Measurements from ENCODE around the gene PARD3B. TPM values are rescaled to one million over a fixed set of nuclear protein-coding genes. Genes with fewer than 3 reads are reported as not detected.

The PARD3B gene
- total RNA-seq, 1 experiment from 2014 or later = 6.4 TPM

DNA sequence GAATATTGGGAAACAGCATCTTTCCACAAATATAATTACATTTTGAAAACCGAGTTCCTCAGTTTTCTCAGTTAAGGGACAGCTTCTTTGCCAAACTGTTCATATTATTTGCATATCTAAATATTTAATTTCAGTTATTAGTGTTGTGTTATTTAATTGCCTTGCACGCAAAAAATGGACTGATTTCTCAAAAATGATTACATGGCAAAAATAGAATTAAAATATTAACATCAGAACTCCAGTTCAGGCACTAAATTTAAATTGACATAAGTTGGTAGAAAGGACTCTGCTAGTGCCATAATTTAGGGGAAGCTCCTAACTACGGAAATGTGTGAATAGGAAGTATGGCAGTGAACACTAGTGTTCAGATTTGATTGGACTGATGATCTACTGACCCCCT, 209.6 kb downstream of the PARD3B start:
- H3K27ac Mint-ChIP-seq = no peak overlapping the region
- no peaks in the 10 kb centered on the region for H3K9me3 Mint-ChIP-seq
- no peaks in the 10 kb centered on the region for H3K9me3 ChIP-seq (ENCODE audit: control insufficient read depth, low read depth, low read length)
- H3T11ph ChIP-seq (ENCODE audit: low read length) = no peak overlapping the region
- H2AFZ ChIP-seq (ENCODE audit: low read length) = no peak overlapping the region
- no peak overlapping the region for H2BK120ac ChIP-seq (ENCODE audit: low read depth, low read length, poor library complexity, severe bottlenecking)
- H2BK5ac ChIP-seq (ENCODE audit: insufficient read length, low read length) = no peak overlapping the region
- H2BK20ac ChIP-seq (ENCODE audit: low read depth, low read length, poor library complexity, severe bottlenecking) = no peak overlapping the region
- H3K9ac ChIP-seq (ENCODE audit: extremely low read depth, insufficient read length, low read length) = no peak overlapping the region
- H3K4me1 ChIP-seq (ENCODE audit: insufficient read depth, low read length) = no peaks in the 10 kb centered on the region; the same call in 1 of the 2 replicates
- no peak overlapping the region for H4K91ac ChIP-seq (ENCODE audit: insufficient read length, low read depth, low read length)
- peaks cover 4% of the 10 kb centered on the region in 2 experiments; a peak in 3 of 4 replicates for H3K4me1 Mint-ChIP-seq
- H3K56ac ChIP-seq (ENCODE audit: insufficient read length, low read depth, low read length) = no peak overlapping the region
- H3K27ac ChIP-seq (ENCODE audit: insufficient read length, low read depth, low read length) = no peak overlapping the region
- no peak overlapping the region for H4K5ac ChIP-seq (ENCODE audit: insufficient read length, low read depth, low read length)
- WGBS (ENCODE audit: extremely low coverage, insufficient read length, low lambda C conversion rate) = no CpG with 5 or more reads among the region's 3 CpGs
- no peak overlapping the region for H3K4me2 ChIP-seq (ENCODE audit: insufficient read depth, insufficient read length, low read length)
- no peaks in the 10 kb centered on the region for H3K36me3 Mint-ChIP-seq (ENCODE audit: insufficient read depth in 1 of 3, low read depth in 3 of 3)
- H3K27me3 ChIP-seq (ENCODE audit: insufficient read depth, low read length) = no peaks in the 10 kb centered on the region
- no peak for TF ChIP-seq CTCF (conservative IDR thresholded peaks at IDR 0.05)
- H2BK12ac ChIP-seq (ENCODE audit: insufficient read length, low read depth, low read length) = no peak overlapping the region
- H3K79me2 ChIP-seq (ENCODE audit: insufficient read depth, low read length) = no peaks in the 10 kb centered on the region
- H2BK15ac ChIP-seq (ENCODE audit: low read depth, low read length) = no peak overlapping the region
- H3K23ac ChIP-seq (ENCODE audit: insufficient read length, low read depth, low read length) = no peak overlapping the region
- no peaks in the 10 kb centered on the region for H3K79me1 ChIP-seq (ENCODE audit: insufficient read depth, low read depth, low read length, poor library complexity, severe bottlenecking)
- no peak overlapping the region for H2AK5ac ChIP-seq (ENCODE audit: insufficient read length, low read length)
- no peaks in the 10 kb centered on the region for H3K23me2 ChIP-seq (ENCODE audit: insufficient read length, low read depth, low read length, poor library complexity, severe bottlenecking)
- H3K27me3 Mint-ChIP-seq (ENCODE audit: low read depth) = no peaks in the 10 kb centered on the region
- no peak for DNase-seq
- no peak overlapping the region for H3K18ac ChIP-seq (ENCODE audit: insufficient read length, low read depth, low read length)
- no peak overlapping the region for H3K14ac ChIP-seq (ENCODE audit: insufficient read depth, low read length)
- no peak overlapping the region for H3K4ac ChIP-seq (ENCODE audit: low read depth, low read length)
- H4K20me1 ChIP-seq (ENCODE audit: control insufficient read depth, insufficient read depth, insufficient read length) = no peaks in the 10 kb centered on the region
- H4K8ac ChIP-seq (replicated peaks; ENCODE audit: insufficient read length, low read depth, low read length) = no peak overlapping the region
- no peak overlapping the region for H3K4me3 Mint-ChIP-seq

Measured in H9 (cell line).